Stimulated activated CD8-positive, alpha-beta memory T cell treated with anti-CD3 and anti-CD28 coated beads, Interleukin-12 subunit alpha, Interleukin-12 subunit beta, amount 100 ng/mL, for 24 hours (primary cell): ENCODE measurements around the gene SOS1.
"Not testable (repeated sequence)": the region's sequence is repeated elsewhere in the genome, so short reads cannot be mapped to it uniquely, and the experiment has no call there.

ENCODE experiments used
- DNase-seq: peaks from one replicate; pipeline ENCODE4 v3.0.0-alpha.2; 2020; ENCODE audit errors: extremely low read depth

The SOS1 gene

DNA sequence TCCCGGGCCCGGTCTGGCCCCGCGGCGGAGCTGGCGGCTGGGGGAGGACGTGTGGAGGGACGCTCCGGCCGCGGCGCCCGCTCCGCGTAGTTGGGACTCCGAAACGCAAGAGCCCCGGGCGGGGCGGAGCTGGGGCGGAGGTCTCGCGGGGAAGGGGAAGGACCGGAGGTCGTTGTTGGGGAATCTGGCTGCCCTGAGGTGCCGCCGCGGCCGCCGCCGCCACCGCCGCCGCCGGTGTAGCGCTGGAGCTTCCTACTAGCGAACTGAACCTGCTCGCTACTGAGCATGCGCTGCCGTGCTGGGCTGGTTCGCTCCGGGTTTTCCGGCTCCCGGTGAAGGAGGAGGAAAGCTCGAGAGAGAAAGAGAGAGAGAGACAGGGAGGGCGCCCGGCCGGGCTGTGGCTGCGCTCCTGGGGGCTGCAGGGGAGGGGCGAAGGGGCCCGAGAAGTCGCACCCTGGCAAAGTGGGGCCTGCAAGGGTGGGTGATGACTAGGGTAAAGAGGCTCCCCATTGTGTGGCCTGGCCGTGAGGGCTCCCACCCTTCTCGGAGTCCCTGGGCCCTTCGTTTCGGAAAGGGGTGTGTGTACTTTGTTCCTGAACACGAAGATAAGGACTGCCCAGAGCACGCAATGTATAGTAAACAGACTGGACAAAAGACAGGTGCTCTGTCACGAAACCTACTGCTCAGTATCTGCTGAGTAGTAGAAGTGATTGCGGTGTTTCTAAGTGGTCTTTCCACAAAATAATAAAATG lies at the start of gene SOS1:
SOS1 (minus strand) TSS at position 281 of the 752 bp plus-strand sequence. CDS start 629 bp downstream, outside the sequence.
- peak; percentile 84 for DNase-seq

GRCh38 chr2:39164089-39164488 lies 43.2 kb upstream of the SOS1 start:
- no peak for DNase-seq

- DNase-seq = no peak
Measured at GRCh38 chr2:39160982-39161381, 40.1 kb upstream of the SOS1 start.

- no peak for DNase-seq
Measured at GRCh38 chr2:39159283-39159682, 38.4 kb upstream of the SOS1 start.

- no peak for DNase-seq
Measured at GRCh38 chr2:39158351-39158750, 37.5 kb upstream of the SOS1 start.

DNA sequence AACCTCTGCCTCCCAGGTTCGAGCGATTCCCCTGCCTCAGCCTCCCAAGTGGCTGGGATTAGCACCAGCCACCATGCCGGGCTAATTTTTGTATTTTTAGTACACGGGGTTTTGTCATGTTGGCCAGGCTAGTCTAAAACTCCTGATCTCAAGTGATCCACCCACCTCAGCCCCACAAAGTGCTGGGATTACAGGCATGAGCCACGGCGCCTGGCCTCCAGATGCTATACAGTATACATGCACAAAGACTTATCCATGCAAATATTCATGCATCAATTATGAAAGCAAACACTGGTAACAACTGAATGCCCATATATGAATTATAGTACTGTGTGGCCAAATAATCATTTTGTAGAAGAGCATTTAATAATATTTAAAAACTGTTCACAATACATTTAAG lies 36.0 kb upstream of the SOS1 start:
- DNase-seq = no peak

DNA sequence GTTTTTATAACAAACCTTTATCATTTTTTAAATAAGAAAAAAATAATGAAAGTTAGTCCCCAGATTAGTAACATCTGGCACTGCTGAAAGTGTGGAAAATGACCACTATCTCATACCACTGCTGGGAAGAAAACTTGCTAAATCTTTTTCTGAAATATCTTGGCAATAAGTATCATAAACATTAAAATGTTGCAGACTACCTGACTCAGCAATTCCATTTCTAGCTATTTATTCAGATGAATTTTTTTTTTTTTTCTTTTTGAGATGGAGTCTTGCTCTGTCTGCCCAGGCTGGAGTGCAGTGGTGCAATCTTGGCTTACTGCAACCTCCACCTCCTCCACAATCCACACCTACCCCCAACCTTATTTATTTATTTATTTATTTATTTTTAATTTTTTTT lies 35.3 kb upstream of the SOS1 start:
- no peak for DNase-seq

GRCh38 chr2:39155573-39155972 lies 34.7 kb upstream of the SOS1 start:
- not testable (repeated sequence) for DNase-seq

GRCh38 chr2:39154944-39155343 lies 34.1 kb upstream of the SOS1 start:
- DNase-seq = no peak

DNA sequence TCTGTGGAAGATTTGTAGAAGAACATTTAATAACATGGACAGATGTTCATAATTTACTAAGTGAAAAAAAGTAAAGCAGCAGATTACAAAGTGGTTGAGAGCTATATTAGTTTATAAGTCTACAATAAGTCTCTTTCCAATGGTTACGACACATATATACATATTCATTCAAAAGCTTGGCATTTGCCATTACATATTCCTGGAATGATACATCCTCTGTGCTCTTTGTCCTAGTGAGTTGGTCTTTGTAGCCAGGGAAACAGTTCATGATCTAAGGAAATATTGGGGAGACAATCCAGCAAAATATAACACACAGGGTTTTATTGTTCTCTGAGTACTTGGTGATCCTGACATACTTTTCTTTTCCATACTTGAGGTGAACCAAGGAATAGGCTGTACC lies 32.5 kb upstream of the SOS1 start:
- DNase-seq = no peak

DNA sequence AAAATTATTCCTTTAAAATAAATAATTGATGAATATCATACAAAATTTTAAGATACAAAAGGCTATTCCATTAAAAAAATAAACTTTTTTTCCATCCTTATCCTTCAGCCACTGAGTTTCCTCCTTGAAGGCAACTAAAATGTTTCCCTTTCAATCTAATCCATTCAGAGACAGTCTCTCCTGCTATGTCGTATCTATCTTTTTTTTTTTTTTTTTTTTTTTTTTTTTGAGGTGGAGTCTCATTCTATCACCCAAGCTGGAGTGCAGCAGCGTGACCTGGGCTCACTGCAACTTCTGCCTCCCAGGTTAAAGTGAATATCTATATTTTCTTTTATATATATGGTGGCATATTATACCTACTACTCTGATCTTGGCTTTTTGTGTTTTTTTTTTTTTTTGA lies 31.7 kb upstream of the SOS1 start:
- DNase-seq = no peak

GRCh38 chr2:39150890-39151497 lies 30.1 kb upstream of the SOS1 start:
- no peak for DNase-seq

- no peak for DNase-seq
Measured at GRCh38 chr2:39150102-39150562, 29.3 kb upstream of the SOS1 start.

DNA sequence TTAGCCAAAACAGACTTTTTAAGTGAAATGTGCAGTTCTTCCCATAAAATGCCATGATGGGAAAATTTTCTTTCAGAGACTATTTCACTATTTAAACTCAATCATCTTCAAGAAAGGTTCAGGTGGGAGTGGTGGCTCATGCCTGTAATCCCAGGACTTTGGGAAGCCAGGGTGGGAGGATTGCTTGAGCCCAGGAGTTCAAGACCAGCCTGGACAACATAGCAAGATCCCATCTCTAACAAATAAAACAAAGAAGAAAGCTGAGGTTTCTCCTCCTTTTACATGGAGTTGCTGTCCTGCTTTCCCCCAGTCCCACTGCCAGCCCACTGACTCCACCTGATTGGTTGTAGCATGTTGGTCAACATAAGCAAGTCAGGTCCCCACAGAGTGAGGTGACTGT lies 25.8 kb upstream of the SOS1 start:
- DNase-seq = no peak

- no peak for DNase-seq
Measured at GRCh38 chr2:39145906-39146421, 25.1 kb upstream of the SOS1 start.

GRCh38 chr2:39144416-39144815 lies 23.6 kb upstream of the SOS1 start:
- no peak for DNase-seq

GRCh38 chr2:39142904-39143605 lies 22.2 kb upstream of the SOS1 start:
- DNase-seq = no peak

- no peak for DNase-seq
Measured at GRCh38 chr2:39141334-39142271, 20.8 kb upstream of the SOS1 start.

- DNase-seq = not testable (repeated sequence)
Measured at GRCh38 chr2:39140948-39141333, 20.1 kb upstream of the SOS1 start.

GRCh38 chr2:39140322-39140847 lies 19.5 kb upstream of the SOS1 start:
- no peak for DNase-seq
